Stimulated activated CD8-positive, alpha-beta memory T cell treated with anti-CD3 and anti-CD28 coated beads, Interleukin-7, amount 100 ng/mL, for 24 hours (primary cell): ENCODE results near the gene HSPA12B.
A peak's percentile ranks its signal among the peaks of the same experiment; 100 is the strongest.

Source experiments
- DNase-seq: peaks from one replicate; pipeline ENCODE4 v3.0.0-alpha.2; 2020; ENCODE audit warnings: low read depth

Gene HSPA12B

GRCh38 chr20:3749087-3749688 is 16.7 kb downstream of the HSPA12B start:
- no peak for DNase-seq

GRCh38 chr20:3749689-3750531 is 17.4 kb downstream of the HSPA12B start:
- no peak for DNase-seq

- DNase-seq = no peak
Measured at GRCh38 chr20:3751305-3751674, 18.8 kb downstream of the HSPA12B start.

GRCh38 chr20:3751675-3752385 is 19.3 kb downstream of the HSPA12B start:
- peak; percentile 16 for DNase-seq

- DNase-seq = no peak
Measured at GRCh38 chr20:3752386-3752759, 19.9 kb downstream of the HSPA12B start.

- peak; percentile 23 for DNase-seq
Measured at GRCh38 chr20:3753098-3753497, 20.6 kb downstream of the HSPA12B start.

GRCh38 chr20:3753501-3754275 is 21.2 kb downstream of the HSPA12B start:
- no peak for DNase-seq

- DNase-seq = no peak
Measured at GRCh38 chr20:3754276-3754630, 21.8 kb downstream of the HSPA12B start.

GRCh38 chr20:3755269-3755668 is 22.8 kb downstream of the HSPA12B start:
- DNase-seq = no peak

- DNase-seq = no peak
Measured at GRCh38 chr20:3755814-3756480, 23.5 kb downstream of the HSPA12B start.

- DNase-seq = no peak
Measured at GRCh38 chr20:3757268-3757667, 24.8 kb downstream of the HSPA12B start.

GRCh38 chr20:3758566-3758965 is 26.1 kb downstream of the HSPA12B start:
- no peak for DNase-seq

GRCh38 chr20:3759316-3759823 is 26.9 kb downstream of the HSPA12B start:
- no peak for DNase-seq

GRCh38 chr20:3759884-3760283 is 27.4 kb downstream of the HSPA12B start:
- no peak for DNase-seq

- no peak for DNase-seq
Measured at GRCh38 chr20:3760655-3761348, 28.3 kb downstream of the HSPA12B start.

- no peak for DNase-seq
Measured at GRCh38 chr20:3763671-3764601, 31.5 kb downstream of the HSPA12B start.

- DNase-seq = no peak
Measured at GRCh38 chr20:3764659-3765058, 32.2 kb downstream of the HSPA12B start.

GRCh38 chr20:3765171-3765882 is 32.8 kb downstream of the HSPA12B start:
- DNase-seq = no peak

- DNase-seq = no peak
Measured at GRCh38 chr20:3766422-3767109, 34.1 kb downstream of the HSPA12B start.
